Measurements from ENCODE around the gene DPYSL5.
A peak's percentile ranks its signal among the peaks of the same experiment; 100 is the strongest.

DPYSL5 gene

DNA sequence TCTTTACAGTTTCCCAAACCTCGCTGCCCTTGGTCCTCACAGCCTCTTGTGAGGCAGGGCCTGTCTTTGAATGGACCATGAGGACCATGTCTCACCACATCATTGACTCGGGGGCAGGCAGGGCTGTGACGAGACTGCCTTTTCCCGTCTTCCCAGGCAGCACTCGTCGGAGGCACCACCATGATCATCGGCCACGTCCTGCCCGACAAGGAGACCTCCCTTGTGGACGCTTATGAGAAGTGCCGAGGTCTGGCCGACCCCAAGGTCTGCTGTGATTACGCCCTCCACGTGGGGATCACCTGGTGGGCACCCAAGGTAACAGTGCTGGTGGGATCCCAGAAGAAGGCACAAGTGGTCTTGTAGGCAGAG lies 76.8 kb downstream of the DPYSL5 start:
- no peak for DNase-seq (ENCODE audit: extremely low read depth in 1 of 2, low read depth in 1 of 2)

DNA sequence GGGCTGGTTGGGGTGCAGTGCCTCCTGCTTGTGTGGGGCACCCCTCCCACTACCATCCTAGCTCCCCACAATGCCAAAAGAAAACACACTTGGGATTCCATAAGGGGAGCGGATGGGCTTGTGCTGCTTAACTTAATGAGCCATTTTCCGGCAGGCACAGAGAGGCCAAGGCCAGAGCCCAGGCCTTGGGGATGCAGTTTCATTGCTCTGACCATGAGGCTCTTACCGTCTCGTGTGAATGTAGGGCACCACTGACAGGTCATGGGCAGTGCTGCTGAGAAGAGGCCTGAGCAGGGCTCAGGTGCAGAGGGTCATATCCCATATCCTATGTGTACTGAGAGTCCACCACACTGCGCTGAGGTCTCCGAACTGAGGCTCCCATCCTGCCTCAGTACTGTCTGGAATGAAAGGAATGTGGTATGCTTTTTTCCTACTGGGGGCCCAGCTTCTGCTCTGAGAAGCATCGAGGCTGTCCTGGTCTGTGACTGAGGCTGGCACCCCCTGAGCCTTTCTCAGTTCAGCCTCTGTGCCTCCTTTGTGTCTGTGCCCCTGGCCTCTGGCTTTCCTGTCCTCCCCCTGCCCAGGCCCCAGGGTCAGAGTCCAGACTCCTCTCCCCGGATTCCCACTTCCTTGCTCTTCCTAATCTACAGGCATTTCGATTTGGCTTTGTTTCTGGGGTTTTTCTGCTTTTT lies 77.3 kb downstream of the DPYSL5 start:
- no peak for DNase-seq (ENCODE audit: extremely low read depth in 1 of 2, low read depth in 1 of 2)

- DNase-seq (ENCODE audit: extremely low read depth in 1 of 2, low read depth in 1 of 2): no peak
Measured at GRCh38 chr2:26927221-26927620, 79.3 kb downstream of the DPYSL5 start.

DNA sequence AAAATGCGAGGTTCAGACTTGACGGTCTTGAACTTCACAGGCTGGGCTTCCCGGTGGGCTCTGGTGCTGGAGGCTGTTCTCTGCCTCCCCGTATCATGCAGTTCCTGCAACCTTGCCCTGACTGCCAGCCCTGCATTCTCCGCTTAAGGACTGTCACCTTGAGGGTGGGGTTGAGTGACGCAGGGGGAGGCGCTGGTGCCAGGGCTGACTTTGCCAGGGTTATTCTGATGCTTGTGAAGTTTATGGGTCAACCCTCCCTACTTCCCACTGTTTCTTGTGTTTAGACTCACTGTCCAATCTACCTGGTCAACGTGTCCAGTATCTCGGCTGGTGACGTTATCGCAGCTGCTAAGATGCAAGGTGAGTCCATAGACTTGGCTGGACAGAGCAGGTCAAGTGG lies 85.0 kb downstream of the DPYSL5 start:
- no peak for DNase-seq (ENCODE audit: extremely low read depth in 1 of 2, low read depth in 1 of 2)

DNA sequence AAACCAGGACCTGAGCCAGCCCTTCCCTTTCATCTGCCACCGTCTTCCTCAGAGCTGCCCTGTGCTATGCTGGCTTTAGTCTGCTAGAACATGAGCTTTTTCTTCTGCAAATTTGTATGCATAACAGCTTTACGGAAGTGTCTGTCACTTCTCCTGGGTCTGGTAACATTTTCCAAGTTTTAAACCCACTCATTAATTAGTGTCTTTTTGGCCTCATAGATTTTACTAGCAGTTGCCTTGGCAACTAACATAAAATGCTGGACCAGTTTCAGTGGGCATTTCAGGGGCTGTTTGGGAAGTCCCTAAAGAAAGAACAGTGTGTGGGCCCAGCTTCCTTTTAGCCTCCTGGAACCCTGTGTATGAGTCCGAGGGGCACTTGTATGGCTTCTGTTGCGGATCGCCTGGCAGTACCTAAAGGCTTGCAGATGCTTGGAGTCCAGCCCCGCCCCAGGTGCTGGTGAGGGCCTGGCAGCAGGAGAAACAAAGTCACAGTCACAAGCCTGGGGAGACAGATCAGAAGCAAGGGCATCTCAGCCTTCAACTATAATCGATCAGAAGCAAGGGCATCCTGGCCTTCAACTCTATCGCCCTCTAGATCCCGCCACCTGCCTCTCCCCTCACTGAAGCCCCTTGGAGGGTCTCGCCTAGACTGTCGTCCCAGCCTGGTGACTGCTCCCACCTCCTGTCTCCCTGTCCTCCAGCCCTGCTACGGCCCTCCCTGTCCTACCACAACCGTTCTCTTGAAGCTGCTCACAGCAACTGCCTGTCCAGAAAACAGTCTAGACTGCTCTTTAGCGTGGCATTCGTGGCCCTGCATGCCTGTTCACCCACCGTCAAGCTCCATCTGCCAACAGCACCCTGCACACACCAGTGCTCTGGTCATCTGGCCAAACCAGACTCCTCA lies 85.8 kb downstream of the DPYSL5 start:
- no peak for DNase-seq (ENCODE audit: extremely low read depth in 1 of 2, low read depth in 1 of 2)

GRCh38 chr2:26934335-26934724 lies 86.4 kb downstream of the DPYSL5 start:
- no peak for DNase-seq (ENCODE audit: extremely low read depth in 1 of 2, low read depth in 1 of 2)

GRCh38 chr2:26934985-26935384 lies 87.1 kb downstream of the DPYSL5 start:
- no peak for DNase-seq (ENCODE audit: extremely low read depth in 1 of 2, low read depth in 1 of 2)

GRCh38 chr2:26936855-26937254 lies 88.9 kb downstream of the DPYSL5 start:
- DNase-seq (ENCODE audit: extremely low read depth in 1 of 2, low read depth in 1 of 2): no peak

DNA sequence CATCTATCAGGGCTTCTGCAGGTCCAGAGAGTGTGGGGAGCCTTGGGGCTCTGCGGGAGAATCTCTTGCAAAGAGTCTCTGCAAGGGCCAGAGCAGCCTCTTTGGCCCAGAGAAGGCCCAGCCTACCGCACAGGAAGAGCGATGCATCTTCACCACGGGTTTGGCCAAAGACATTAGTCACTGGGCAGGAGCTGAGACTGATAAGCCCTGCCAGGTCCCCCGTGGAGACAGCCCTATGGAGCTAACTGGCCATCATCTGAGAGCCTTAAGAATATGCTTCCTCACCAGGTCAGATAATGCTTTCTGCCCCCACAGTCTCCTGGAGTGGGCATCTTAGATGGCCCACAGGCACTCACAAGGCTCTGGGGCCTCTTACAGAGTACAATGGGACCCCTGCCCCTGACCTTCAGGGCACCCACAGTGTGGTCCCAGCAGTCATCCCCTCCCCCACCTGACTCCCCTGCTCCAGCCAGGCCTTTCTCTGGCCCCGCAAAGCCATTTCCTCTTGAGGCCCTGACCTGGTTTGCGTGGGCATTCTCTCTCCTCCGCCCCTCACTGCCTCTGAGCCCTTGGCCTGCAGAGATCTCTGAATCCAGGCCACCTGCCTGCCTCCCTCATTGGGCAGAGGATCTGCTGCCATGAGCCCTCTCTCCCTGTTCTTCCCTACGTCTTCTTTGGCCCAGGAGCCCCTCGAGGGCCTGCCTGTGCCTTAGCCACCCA lies 90.6 kb downstream of the DPYSL5 start:
- DNase-seq (ENCODE audit: extremely low read depth in 1 of 2, low read depth in 1 of 2): no peak

DNA sequence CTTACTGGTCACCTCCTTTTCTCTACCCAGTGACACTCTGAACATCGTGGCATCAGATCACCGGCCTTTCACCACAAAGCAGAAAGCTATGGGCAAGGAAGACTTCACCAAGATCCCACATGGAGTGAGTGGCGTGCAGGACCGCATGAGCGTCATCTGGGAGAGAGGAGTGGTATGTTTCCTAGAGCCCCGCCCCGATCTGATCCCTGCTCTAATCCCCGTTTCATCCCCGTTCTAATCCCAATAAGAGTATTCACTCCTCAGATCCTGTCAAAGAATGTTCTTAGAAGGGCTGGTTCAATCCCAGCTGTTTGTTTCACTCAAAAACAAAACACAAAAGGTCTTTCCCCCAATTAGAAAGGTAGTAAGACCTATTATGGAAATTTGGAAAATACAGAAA lies 92.1 kb downstream of the DPYSL5 start:
- no peak for DNase-seq (ENCODE audit: extremely low read depth in 1 of 2, low read depth in 1 of 2)

DNA sequence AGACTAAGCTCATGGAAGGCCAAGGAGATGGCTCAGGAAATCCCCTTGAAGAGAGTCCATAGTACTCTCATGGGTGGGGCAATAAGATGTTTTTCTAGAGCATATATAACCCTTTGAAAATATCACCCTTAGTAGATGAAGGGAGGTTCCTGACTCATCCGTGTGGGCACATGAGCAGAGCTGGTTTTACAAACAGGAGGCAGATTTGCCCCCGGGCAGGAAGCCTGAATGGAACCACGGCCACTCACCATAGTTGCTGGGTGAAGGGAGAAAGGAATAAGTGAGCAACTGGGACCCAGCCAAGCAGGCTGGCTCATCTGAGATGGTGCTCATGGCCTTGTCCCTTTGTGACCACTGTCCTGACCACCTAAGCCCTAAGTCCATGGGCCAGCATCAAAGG lies 93.6 kb downstream of the DPYSL5 start:
- no peak for DNase-seq (ENCODE audit: extremely low read depth in 1 of 2, low read depth in 1 of 2)

DNA sequence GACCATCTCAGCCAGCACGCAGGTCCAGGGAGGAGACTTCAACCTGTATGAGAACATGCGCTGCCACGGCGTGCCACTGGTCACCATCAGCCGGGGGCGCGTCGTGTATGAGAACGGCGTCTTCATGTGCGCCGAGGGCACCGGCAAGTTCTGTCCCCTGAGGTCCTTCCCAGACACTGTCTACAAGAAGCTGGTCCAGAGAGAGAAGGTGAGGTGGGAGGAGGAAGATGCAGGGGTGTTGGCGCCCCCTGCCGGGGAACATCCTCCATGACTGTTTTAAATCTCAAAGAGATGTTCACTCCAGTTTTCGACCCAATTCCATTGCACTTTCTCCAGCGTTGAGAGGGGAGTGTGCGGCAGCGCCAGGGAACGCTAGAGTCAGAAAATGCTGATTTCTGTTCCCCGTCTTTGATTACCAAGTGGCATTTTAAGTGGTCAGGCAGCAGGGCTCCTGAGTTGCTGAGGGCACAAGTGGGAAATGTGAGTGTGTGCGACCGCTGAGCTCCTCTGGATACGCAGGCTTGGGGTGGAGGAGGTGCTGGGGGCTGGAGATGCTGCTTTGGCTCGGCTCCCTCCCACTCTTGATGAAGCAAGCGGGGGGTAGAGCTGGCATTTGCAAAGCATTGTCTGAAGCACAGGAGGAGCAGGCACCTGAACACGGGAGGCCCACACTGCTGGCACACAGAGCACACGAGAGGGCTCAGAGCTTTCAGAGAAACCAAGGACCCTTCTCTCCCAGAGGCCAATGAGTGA lies 94.8 kb downstream of the DPYSL5 start:
- peak; percentile 17 to 37 for DNase-seq (ENCODE audit: extremely low read depth in 1 of 2, low read depth in 1 of 2)

DNA sequence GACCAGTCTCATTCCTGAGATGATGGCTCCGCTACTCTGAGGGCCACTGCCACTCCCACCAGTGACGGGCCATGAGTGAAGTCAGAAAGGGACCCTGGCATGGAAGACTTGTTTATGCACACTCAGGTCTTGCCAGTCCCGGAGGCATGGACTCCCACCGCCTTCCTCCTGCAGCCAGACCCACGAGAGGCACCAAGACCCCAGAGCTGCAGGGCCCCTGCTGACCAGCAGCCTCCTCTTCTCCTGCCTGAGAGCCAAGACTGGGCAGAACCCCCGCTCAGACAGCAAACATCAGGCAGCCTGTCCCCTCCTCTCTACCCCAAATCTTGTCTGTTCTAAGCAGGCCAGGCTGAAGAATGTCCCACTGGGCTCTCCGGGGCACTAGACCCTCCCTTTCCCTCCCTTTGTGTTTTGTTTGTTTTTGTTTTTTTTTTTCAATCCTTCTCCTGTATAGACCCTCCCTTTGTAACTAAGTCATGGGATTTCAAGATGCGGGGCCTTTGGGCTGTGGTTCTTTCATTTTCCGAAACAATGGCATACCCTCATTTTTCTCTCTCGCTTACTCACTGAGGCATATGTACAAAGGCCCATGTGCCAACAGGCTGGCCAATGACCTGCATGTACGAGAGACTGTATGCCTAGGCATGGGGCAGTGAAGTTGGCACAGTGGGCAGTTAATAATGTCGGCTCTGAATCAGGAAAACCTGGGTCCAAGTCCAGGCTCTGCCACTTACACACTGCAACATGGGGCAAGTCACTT lies 98.2 kb downstream of the DPYSL5 start:
- no peak for DNase-seq (ENCODE audit: extremely low read depth in 1 of 2, low read depth in 1 of 2)

DNA sequence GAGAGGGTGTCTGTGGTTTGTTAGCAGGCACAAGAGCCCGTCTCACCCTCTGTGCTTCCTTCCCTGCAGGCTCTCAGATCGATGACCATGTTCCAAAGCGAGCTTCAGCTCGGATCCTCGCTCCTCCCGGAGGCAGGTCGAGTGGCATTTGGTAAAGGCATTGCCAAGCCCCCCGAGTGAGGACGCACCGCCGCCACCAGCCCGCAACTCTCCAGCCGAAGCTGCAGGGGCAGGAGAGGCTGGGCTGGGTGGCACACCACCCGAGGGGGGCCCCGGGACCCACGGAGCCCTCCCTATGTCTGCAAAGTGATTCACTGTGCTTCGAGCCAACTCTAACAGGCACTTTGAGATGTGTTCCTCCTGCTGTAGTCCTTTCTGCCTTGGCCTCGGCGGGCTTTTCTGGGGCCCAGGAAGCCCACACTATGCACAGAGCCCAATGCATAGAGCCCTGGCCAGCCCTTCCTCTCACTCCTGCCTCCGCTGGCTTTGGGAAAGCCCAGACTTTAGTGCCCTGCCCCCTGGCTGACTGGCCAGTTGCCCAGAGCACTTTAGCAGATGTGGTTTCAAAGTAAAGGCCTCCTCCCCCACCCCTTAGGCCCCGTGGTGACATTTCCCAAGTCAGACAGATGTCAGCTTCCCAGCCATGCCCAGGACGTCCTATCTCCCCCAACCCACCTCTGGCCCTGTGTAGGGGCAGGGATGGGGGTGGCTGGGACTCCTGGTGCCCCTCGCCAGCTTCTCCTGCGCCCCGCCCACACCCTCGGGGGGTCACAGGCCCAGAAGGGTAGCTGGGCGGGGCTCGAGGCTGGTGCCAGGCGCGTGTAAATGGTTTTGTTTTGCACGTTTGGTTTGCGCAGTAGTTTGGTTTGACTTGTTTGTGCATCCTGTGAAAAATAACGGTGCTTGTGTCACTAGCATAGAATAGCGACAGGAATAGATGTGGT lies 99.2 kb downstream of the DPYSL5 start:
- DNase-seq (ENCODE audit: extremely low read depth in 1 of 2, low read depth in 1 of 2): no peak

DNA sequence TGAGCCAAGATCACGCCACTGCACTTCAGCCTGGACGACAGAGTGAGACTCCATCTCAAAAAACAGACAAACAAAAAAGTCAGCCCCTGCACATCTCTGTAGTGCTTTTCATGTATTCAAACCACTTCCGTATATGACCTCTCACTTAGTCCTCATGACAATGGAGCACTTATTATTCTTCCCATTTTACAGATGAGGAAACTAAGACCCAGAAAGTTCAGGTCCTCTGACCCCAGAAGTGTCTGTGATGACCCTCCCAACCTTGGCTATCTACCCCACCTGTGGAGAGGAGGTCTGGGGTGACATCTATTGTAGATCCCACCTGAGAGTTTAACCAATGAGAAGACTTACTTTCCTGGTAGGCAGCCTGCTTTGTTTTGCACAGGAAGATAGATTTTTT lies 100.9 kb downstream of the DPYSL5 start:
- DNase-seq (ENCODE audit: extremely low read depth in 1 of 2, low read depth in 1 of 2): no peak

DNA sequence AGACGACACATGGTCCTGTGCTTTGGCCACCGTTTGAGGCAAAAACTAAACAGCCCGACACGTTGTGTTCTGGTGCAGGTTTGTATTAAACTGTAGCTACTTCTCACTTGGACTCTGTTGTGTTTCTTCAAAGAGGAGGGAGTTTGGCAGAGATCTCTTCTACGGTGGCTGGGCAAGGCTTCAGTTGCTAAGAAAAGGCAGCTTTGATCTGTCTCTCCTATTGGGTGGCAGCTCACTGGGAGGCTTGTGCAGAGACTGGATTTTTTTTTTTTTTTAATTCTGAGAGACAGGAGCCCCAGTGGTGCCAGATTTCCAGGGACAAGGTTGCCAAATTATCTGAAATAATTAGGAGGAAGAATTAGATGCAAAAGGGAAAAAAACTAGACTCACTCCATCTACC lies 102.3 kb downstream of the DPYSL5 start:
- DNase-seq (ENCODE audit: extremely low read depth in 1 of 2, low read depth in 1 of 2): no peak

GRCh38 chr2:26951236-26951635 lies 103.3 kb downstream of the DPYSL5 start:
- no peak for DNase-seq (ENCODE audit: extremely low read depth in 1 of 2, low read depth in 1 of 2)

GRCh38 chr2:26952374-26952773 lies 104.4 kb downstream of the DPYSL5 start:
- DNase-seq (ENCODE audit: extremely low read depth in 1 of 2, low read depth in 1 of 2): no peak

- no peak for DNase-seq (ENCODE audit: extremely low read depth in 1 of 2, low read depth in 1 of 2)
Measured at GRCh38 chr2:26954135-26954534, 106.2 kb downstream of the DPYSL5 start.

Data from stimulated activated CD8-positive, alpha-beta memory T cell treated with anti-CD3 and anti-CD28 coated beads, Interleukin-7, amount 100 ng/mL, for 48 hours (primary cell).